Suprapubic skin (tissue), 4 donors: ENCODE results near the gene REXO1. TPM values are rescaled to one million over a fixed set of nuclear protein-coding genes. Genes with fewer than 3 reads are reported as not detected.
A peak's percentile ranks its signal among the peaks of the same experiment; 100 is the strongest.

ENCODE experiments used
- DNase-seq, 2 donors: peaks; one replicate each; pipeline ENCODE4 v3.0.0-alpha.2; 2019; ENCODE audit warnings: low spot score in 2 of 2
- H3K27ac ChIP-seq: fragments of 200-600 bp; sonication (generic); one replicate; pipeline ENCODE4 v1.5.1; 2019
- H3K27me3 ChIP-seq: fragments of 200-600 bp; sonication (generic); one replicate; pipeline ENCODE4 v1.5.1; 2019
- H3K36me3 ChIP-seq: fragments of 200-600 bp; sonication (generic); one replicate; pipeline ENCODE4 v1.5.1; 2019
- H3K4me1 ChIP-seq: fragments of 200-600 bp; sonication (generic); one replicate; pipeline ENCODE4 v1.5.1; 2019
- H3K4me3 ChIP-seq: fragments of 200-600 bp; sonication (generic); one replicate; pipeline ENCODE4 v1.5.1; 2019; ENCODE audit warnings: mild to moderate bottlenecking
- H3K9me3 ChIP-seq: fragments of 200-600 bp; sonication (generic); one replicate; pipeline ENCODE4 v1.5.1; 2019
- EP300 ChIP-seq: sonication (generic); formaldehyde crosslinking; IDR thresholded peaks from one replicate; pipeline ENCODE4 v1.6.1; 2017; ENCODE audit warnings: antibody characterized with exemption
- POLR2A ChIP-seq, 2 donors: fragments of 450-650 bp; IDR thresholded peaks; one replicate each; pipeline ENCODE4 v1.6.1; 2017; ENCODE audit warnings: antibody characterized with exemption in 2 of 2, mild to moderate bottlenecking in 2 of 2, moderate library complexity in 2 of 2
- POLR2AphosphoS5 ChIP-seq, 3 donors: sonication (generic); formaldehyde crosslinking; IDR thresholded peaks; one replicate each; pipeline ENCODE4 v1.6.1; 2017; ENCODE audit warnings: antibody characterized with exemption in 3 of 3
- WGBS: methylation state at CpG from one replicate; pipeline ENCODE4 v1.1.5; 2018; 5-methylcytosine and 5-hydroxymethylcytosine counted together
- total RNA-seq, 4 donors: library from RNA; depleted of rRNA; stranded (reverse); fragments of >200 nt; gene quantifications; one replicate each; pipeline ENCODE4 v1.1.0, GENCODE V29; 2016
- TF ChIP-seq, protein P1 (sequence below), 2 donors: fragments of 200-600 bp in 1 of 2; fragments of 450-650 bp in 1 of 2; sonication (generic) in 1 of 2; IDR thresholded peaks; one replicate each; pipeline ENCODE4 v1.5.1; 2016 to 2019; ENCODE audit warnings: antibody characterized with exemption in 2 of 2, mild to moderate bottlenecking in 1 of 2, moderate library complexity in 1 of 2

Gene REXO1
- total RNA-seq, 4 donors from 2014 or later: 31.8 to 63.1 (median 38.3) TPM

DNA sequence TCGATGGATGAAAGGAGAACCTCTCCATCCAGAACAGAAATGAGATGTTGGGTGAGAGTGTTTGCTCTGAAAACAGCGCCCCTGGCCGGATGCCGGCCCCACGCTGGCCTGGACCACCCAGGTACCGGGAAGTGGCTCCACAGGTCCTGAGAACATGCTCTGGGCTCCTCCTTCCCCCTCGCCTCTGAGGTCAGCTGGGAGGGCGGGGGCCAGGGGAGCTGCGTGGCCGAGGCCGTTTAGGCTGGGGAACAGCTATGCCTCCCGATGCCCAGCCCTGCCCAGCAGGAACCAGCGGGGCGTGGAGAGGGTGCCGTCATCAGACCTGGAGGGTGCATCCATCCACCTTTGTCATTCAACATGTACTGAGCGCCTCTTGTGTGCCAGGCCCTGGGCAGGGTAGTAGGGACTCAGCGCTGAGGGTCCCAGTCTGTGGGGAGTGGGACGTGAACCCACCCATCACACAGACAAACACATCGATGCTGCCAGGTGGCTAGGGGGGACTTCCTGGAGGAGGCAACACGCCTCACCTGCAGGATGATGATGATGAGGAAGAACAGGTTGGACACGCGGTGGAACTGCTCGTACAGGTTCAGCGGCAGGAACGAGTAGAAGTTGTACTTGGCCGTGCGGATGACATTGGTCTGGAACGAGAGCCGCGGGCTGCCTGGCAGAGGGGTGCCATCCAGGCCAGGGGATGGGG, 40.4 kb downstream of the REXO1 start:
- Histone ChIP-seq H3K9me3 (no peaks in the 10 kb centered on the region), H3K27ac (no peak overlapping the region)
- WGBS: 62% methylated on average over 23 of the region's 30 CpGs

DNA sequence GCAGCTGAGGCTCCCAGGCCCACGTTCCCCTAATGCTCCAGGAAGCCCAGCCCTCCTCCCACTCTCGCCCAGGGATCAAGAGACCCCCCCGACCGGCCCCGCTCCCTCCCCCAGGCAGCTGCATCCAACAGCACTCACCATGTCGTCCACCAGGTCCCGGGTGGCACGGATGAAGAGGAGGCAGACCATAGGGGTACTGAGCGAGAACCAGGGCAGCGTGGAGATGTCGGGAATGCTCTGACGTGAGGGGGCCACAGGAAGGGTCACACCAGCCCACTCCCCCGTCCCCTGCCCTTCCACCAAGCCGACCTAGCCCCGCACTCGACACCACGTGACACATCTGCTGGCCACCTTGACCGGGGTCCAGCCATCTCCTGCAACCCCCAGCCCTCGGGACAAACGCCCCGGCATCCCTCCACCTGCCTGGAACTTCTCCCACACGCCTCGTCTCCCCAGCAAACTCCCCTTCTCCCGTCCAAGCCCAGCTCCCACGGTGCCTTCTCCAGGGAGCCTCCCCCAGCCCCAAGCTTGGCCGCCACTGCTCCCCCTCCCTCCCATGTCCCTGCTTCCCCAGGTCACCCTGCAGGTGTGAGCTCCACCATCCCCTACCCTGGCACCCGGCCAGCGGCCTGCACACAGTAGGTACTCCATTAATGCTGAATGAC, 41.1 kb downstream of the REXO1 start:
- Histone ChIP-seq H3K9me3 (no peaks in the 10 kb centered on the region), H3K27me3 (no peaks in the 10 kb centered on the region), H3K4me3 (no peak overlapping the region), H3K27ac (no peak overlapping the region), H3K4me1 (peaks cover 16% of the 10 kb centered on the region), H3K36me3 (no peaks in the 10 kb centered on the region)
- peak in 1 of 2 donors; percentile 59 for DNase-seq
- TF ChIP-seq EP300 (no peak), POLR2A (IDR thresholded peaks at IDR 0.05) (no peak), POLR2AphosphoS5 (IDR thresholded peaks at IDR 0.05) (no peak)
- TF ChIP-seq, protein P1, sequence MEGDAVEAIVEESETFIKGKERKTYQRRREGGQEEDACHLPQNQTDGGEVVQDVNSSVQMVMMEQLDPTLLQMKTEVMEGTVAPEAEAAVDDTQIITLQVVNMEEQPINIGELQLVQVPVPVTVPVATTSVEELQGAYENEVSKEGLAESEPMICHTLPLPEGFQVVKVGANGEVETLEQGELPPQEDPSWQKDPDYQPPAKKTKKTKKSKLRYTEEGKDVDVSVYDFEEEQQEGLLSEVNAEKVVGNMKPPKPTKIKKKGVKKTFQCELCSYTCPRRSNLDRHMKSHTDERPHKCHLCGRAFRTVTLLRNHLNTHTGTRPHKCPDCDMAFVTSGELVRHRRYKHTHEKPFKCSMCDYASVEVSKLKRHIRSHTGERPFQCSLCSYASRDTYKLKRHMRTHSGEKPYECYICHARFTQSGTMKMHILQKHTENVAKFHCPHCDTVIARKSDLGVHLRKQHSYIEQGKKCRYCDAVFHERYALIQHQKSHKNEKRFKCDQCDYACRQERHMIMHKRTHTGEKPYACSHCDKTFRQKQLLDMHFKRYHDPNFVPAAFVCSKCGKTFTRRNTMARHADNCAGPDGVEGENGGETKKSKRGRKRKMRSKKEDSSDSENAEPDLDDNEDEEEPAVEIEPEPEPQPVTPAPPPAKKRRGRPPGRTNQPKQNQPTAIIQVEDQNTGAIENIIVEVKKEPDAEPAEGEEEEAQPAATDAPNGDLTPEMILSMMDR (IDR thresholded peaks at IDR 0.05): no peak
- 74% methylated on average over 19 of the region's 28 CpGs for WGBS

More for the DNA sequence above, 40.4 kb downstream of the REXO1 start:
- Histone ChIP-seq H3K4me1 (peaks cover 23% of the 10 kb centered on the region), H3K36me3 (no peaks in the 10 kb centered on the region), H3K4me3 (no peak overlapping the region), H3K27me3 (no peaks in the 10 kb centered on the region)
- TF ChIP-seq POLR2AphosphoS5 (IDR thresholded peaks at IDR 0.05) (no peak), EP300 (no peak), POLR2A (IDR thresholded peaks at IDR 0.05) (no peak)
- TF ChIP-seq, protein P1 (IDR thresholded peaks at IDR 0.05): no peak
- peak in 1 of 2 donors; percentile 60 for DNase-seq

DNA sequence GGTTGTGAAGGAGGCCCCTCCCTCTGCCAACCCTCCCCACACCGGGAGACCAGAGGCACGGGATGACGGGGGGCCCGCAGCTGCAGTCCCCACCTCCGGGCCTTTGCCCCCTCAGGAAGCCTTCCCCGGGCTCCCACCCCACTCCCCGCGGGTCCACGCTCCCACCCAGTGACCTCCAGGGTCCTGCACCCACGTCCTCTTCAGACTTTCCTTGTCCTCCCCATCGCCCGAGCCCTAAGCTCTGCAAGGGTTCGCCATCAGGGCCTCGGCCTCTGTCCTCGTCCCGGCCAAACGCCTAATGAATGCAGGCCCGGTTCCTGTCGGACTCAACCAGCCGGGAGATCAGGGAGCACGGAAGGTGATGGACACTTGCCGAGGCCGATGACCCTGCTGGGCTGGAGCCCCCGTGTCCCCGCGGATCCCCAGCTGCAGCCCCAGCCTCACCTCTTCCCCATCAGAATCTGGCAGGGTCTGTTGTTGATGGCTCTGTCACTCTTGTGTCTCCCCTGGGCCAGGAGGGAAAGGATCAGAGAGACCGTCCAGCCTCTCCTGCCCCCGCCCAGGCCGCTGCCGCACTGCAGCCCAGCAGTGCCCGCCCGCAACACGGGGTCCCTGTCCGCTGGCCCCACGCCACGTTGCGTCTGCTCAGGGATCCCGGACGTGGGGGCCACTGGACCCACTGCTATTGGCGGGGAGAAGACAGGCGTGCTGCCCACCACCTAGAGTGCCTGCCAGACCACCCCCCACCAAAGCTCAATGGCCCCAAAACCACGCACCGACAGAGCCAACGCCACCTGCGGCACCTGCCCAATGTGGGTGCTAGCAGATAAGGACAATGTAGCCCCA, 41.9 kb downstream of the REXO1 start:
- no peak overlapping the region for H3K4me3 ChIP-seq
- peak in 1 of 2 donors; percentile 65 for DNase-seq
- no peaks in the 10 kb centered on the region for H3K36me3 ChIP-seq
- H3K27me3 ChIP-seq: no peaks in the 10 kb centered on the region
- H3K4me1 ChIP-seq: peaks cover 8% of the 10 kb centered on the region
- H3K9me3 ChIP-seq: no peaks in the 10 kb centered on the region
- no peak for TF ChIP-seq POLR2A (IDR thresholded peaks at IDR 0.05)
- no peak overlapping the region for H3K27ac ChIP-seq
- WGBS: 87% methylated on average over 23 of the region's 45 CpGs

DNA sequence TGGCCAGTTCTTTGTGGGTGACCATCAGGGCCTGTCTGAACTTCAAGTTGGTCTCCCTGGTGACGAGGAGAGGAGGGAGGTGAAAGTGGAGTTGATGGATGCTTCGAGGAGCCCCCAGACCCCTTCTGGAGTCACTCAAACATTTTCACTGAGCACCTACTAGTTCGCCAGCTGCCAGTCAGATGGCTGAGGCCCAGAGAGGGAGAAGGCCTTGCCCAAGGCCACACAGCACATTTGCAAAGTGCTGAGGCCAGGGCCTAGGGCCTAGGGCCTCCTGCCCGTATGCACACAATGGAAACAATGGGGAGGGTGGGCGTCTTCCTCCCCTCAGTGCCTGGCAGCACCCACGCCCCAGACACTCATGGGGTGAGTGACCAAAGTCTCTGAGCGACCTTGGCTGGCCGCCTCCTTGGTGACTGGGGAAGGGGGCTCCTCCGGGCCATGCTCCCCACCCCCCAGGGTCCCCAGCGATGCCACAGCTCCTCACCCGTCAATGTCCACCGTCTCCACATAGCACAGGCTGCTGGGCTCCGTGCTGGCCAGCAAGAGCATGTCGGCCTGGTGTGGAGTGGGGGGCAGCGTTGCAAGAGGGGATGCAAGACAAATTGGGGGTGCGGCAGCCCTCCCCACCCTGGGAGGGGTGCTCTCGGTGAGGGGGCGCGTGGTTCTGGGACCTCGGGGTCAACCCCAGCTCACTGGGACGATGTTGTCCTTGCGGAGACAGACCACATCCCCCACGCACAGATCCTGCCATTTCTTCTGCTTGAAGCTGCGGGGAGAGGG, 42.7 kb downstream of the REXO1 start:
- Histone ChIP-seq H3K27me3 (no peaks in the 10 kb centered on the region), H3K27ac (no peak overlapping the region), H3K4me3 (no peak overlapping the region), H3K36me3 (no peaks in the 10 kb centered on the region), H3K4me1 (peaks cover 6% of the 10 kb centered on the region), H3K9me3 (no peaks in the 10 kb centered on the region)
- WGBS: 87% methylated on average over 15 of the region's 24 CpGs
- peak in 1 of 2 donors; percentile 57 for DNase-seq
- no peak for TF ChIP-seq POLR2A (IDR thresholded peaks at IDR 0.05)
- TF ChIP-seq, protein P1 (IDR thresholded peaks at IDR 0.05): no peak
- TF ChIP-seq EP300: no peak
- no peak for TF ChIP-seq POLR2AphosphoS5 (IDR thresholded peaks at IDR 0.05)

DNA sequence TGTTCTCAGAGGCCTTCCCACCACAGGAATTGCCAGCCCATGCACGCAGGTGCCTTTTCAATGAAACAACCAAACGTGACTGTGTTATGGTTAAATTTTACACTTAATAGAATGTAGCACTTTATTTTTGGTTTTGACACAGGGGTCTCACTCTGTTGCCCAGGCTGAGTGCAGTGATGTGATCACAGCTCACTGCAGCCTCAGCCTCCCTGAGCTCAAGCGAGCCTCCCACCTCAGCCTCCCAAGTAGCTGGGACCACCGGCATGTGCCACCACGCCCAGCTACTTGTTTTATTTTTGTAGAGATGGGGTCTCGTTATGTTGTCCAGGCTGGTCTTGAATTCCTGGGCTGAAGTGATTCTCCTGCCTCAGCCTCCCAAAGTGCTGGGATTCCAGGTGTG, 43.4 kb downstream of the REXO1 start:
- TF ChIP-seq, protein P1 (IDR thresholded peaks at IDR 0.05): no peak
- TF ChIP-seq EP300 (no peak), POLR2A (IDR thresholded peaks at IDR 0.05) (no peak), POLR2AphosphoS5 (IDR thresholded peaks at IDR 0.05) (no peak)

More for the DNA sequence above, 43.4 kb downstream of the REXO1 start:
- no peaks in the 10 kb centered on the region for H3K27me3 ChIP-seq
- no peak overlapping the region for H3K27ac ChIP-seq
- H3K9me3 ChIP-seq: no peaks in the 10 kb centered on the region
- DNase-seq: no peak
- H3K36me3 ChIP-seq: no peaks in the 10 kb centered on the region
- H3K4me3 ChIP-seq: no peak overlapping the region
- H3K4me1 ChIP-seq: peaks cover 6% of the 10 kb centered on the region
- 87% methylated on average over 6 of the region's 6 CpGs for WGBS
